ENCODE measurements around the gene SETDB2. TPM values are rescaled to one million over a fixed set of nuclear protein-coding genes. Genes with fewer than 3 reads are reported as not detected.
"Not testable (repeated sequence)": the region's sequence is repeated elsewhere in the genome, so short reads cannot be mapped to it uniquely, and the experiment has no call there.

Gene SETDB2
- total RNA-seq, 1 donor from 2014 or later: 25.1 TPM

DNA sequence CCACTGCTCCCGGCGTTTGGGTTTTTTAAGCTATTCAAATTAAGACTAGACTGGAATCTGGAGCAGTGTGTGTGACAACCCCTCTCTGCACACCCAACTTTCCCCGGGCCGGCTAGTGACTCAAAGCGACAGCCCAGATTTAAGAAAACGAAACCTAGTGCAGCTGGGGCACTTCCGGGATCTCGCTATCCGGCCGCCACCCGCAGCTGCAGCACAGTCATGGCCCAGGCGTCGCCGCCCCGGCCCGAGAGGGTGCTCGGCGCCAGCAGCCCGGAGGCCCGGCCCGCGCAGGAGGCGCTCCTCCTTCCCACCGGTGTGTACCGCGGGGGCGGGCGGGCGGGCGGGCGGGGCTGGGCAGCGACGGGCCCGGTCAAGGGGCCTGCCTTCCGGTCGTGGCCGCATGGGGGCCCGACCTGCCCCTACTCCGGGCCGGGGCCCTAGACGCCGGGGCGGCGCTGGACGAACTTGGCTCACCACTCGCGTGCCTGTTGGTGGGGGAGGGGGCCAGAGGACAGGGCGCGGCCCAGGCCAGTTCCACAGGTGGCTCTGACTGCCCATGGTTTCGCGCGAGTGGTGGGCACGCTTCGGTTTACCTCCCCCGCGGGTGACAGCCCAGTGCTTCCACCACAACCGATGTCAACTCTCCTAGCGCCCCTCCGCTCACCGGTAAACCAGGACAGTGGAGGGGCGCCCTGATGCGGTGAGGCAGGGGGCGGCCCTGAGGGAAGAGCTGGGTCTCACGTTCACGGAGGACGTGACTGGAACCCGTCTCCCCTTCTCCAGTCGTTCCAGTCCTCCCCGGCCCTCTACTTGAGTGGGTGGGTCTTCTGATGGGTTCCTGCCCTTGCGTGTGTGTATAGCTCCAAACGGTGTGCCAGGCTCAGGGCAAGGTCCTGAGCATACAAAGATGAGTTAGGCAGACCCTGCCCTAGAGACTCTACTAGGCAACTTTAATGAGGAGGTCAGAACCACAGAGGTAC lies 52.0 kb downstream of the SETDB2 start, which contains the start of gene PHF11:
TSS of gene PHF11 (plus strand) at position 171 of the 980 bp plus-strand sequence. CDS start at position 220, 49 bp downstream.
- Mint-ChIP-seq H3K4me3 (peak within 1 kb of the TSS; percentile 98), H3K4me1 (peaks cover 44% of the 10 kb centered on the region), H3K36me3 (ENCODE audit: low read depth) (peaks cover 52% of the 10 kb centered on the region), H3K9me3 (no peaks in the 10 kb centered on the region), H3K27me3 (no peaks in the 10 kb centered on the region), H3K27ac (peak within 1 kb of the TSS; percentile 100)
- ChIA-PET CTCF (interaction anchor here (0.7 to 0.9 kb wide), 3 partner anchors 27 to 112 kb away, joined by 3 to 4 read pairs (median 3); partner anchors contain the start of gene RCBTB1), POLR2A (interaction anchor here (0.7 to 2.9 kb wide), 29 partner anchors 10 to 520 kb away, joined by 3 to 85 read pairs (median 5); partner anchors contain the start of genes ARL11, CAB39L, EBPL and FNDC3A)
- peak; percentile 82 for ATAC-seq (ENCODE audit: low read depth)
- intact Hi-C loops (cut with micrococcal nuclease): loop anchor here (1.0 to 2.0 kb wide), 8 partner anchors 15 to 441 kb away; partner anchors contain the start of genes CAB39L, KPNA3, RCBTB1 and SETDB2
- TF ChIP-seq CTCF (IDR thresholded peaks at IDR 0.05): no peak
- peak; percentile 78 for DNase-seq

- peaks cover 53% of the 10 kb centered on the region for H3K36me3 Mint-ChIP-seq (ENCODE audit: low read depth)
- CTCF ChIA-PET: interaction anchor here (0.9 kb wide), 1 partner anchor 27 kb away, joined by 3 read pairs; no protein-coding TSS in a partner anchor
- H3K27ac Mint-ChIP-seq: peak overlapping the region; percentile 97
- not testable (repeated sequence) for H3K9me3 Mint-ChIP-seq; H3K27me3 Mint-ChIP-seq; ATAC-seq (ENCODE audit: low read depth); DNase-seq
- peak overlapping the region; percentile 88 for H3K4me3 Mint-ChIP-seq
- intact Hi-C loops (cut with micrococcal nuclease): loop anchor here (1.0 to 2.0 kb wide), 4 partner anchors 14 to 440 kb away; partner anchors contain the start of genes KPNA3 and SPRYD7
- H3K4me1 Mint-ChIP-seq: peaks cover 44% of the 10 kb centered on the region
- POLR2A ChIA-PET: interaction anchor here (0.9 to 2.9 kb wide), 15 partner anchors 9 to 521 kb away, joined by 3 to 85 read pairs (median 6); partner anchors contain the start of genes ARL11, CAB39L, FNDC3A and RCBTB1
These were observed 52.8 kb downstream of the SETDB2 start for GRCh38 chr13:49496837-49497236.

DNA sequence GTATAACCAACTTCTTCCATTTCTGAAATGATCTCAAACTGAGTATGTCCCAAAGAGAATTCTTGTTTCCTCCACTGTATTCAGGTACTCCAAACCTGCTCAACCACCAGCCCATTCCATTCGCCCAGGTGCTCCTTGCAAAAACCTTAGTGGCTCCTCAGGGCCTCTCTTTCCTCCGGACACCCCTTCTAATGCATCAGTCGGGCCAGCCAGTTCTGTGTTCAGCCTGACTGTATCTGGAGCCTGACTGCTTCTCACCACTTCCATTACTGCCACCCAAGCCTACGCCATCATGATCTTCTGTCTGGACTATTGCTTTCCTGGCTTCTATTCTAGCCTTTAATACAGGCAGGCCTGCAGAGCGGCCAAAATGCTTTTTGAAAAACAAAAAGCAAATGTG lies 53.2 kb downstream of the SETDB2 start:
- ATAC-seq (ENCODE audit: low read depth) (no peak), DNase-seq (no peak)
- Mint-ChIP-seq H3K27ac (peak overlapping the region; percentile 97), H3K27me3 (no peaks in the 10 kb centered on the region), H3K4me1 (peaks cover 44% of the 10 kb centered on the region), H3K4me3 (peak overlapping the region; percentile 88), H3K36me3 (ENCODE audit: low read depth) (peaks cover 50% of the 10 kb centered on the region), H3K9me3 (no peaks in the 10 kb centered on the region)
- intact Hi-C loops (cut with micrococcal nuclease): loop anchor here (2.0 kb wide), 3 partner anchors 14 to 440 kb away; partner anchors contain the start of genes KPNA3 and SPRYD7
- TF ChIP-seq CTCF (IDR thresholded peaks at IDR 0.05): no peak
- POLR2A ChIA-PET: interaction anchor here (0.6 to 2.9 kb wide), 8 partner anchors 9 to 630 kb away, joined by 3 to 85 read pairs (median 9); partner anchors contain the start of genes ARL11, CAB39L, RCBTB1 and SETDB2
- CTCF ChIA-PET: interaction anchor here (0.9 kb wide), 1 partner anchor 26 kb away, joined by 3 read pairs; no protein-coding TSS in a partner anchor

DNA sequence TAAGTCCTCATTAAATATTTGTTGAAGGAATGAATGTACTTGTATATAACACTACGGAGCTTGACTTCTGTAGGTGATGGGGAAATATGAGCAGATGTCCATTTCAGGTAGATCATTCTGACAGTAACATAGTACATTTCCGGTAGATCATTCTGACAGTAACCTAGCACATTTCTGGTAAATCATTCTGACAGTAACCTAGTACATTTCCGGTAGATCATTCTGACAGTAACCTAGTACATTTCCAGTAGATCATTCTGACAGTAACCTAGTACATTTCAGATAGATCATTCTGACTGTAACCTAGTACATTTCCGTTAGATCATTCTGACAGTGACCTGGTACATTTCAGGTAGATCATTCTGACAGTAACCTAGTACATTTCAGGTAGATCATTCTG lies 54.1 kb downstream of the SETDB2 start:
- Mint-ChIP-seq H3K4me3 (no peak overlapping the region), H3K27ac (peak overlapping the region; percentile 1), H3K27me3 (no peaks in the 10 kb centered on the region), H3K36me3 (ENCODE audit: low read depth) (peaks cover 54% of the 10 kb centered on the region), H3K4me1 (peaks cover 46% of the 10 kb centered on the region), H3K9me3 (no peaks in the 10 kb centered on the region)
- ChIA-PET CTCF (no interaction called here), POLR2A (no interaction called here)
- intact Hi-C loops (cut with micrococcal nuclease): no loop called here
- no peak for DNase-seq
- TF ChIP-seq CTCF (IDR thresholded peaks at IDR 0.05): no peak
- ATAC-seq (ENCODE audit: low read depth): no peak

DNA sequence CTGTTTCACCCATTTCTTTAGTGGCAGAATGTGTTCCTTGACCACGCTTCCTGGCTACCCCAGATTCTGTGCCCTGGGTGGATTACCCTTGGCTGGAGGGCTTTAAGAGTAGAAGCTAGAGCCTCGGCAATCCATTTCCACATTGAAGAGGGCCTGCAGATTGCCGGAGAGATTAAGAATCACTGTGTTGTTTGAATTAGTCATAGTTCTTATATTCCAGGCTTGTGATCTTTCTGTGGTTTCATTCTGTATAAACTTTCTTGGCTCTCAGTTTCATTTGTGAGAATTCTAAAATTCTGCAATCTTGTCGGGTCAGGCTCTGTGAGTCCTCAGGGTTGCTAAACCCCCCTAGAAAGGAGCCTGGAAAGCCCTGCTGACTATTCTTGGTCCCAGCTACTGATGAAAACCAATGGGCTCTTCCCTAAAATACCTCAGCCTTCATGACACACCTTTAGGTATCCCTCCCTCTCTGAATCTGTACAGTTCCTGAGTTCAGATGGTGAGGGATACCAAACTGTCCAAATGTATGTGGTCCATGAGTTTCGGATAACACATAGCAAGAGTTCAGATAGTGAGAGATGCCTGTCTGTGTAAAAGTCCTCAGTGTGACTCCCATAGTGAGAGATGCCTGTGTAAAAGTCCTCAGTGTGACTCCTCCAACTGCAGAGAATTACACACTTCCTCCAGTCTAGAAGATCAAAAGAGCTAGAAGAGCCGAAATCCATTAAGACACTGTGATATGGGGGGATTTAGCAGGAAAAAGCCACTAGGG lies 56.0 kb downstream of the SETDB2 start:
- DNase-seq (no peak), ATAC-seq (ENCODE audit: low read depth) (no peak)
- Mint-ChIP-seq H3K27me3 (no peaks in the 10 kb centered on the region), H3K36me3 (ENCODE audit: low read depth) (peaks cover 59% of the 10 kb centered on the region), H3K4me3 (no peak overlapping the region), H3K4me1 (peaks cover 42% of the 10 kb centered on the region), H3K27ac (peak overlapping the region; percentile 37), H3K9me3 (no peaks in the 10 kb centered on the region)
- POLR2A ChIA-PET: interaction anchor here (0.5 to 1.0 kb wide), 3 partner anchors 40 to 1558 kb away, joined by 4 to 15 read pairs (median 4); no protein-coding TSS in a partner anchor
- intact Hi-C loops (cut with micrococcal nuclease): no loop called here
- no peak for TF ChIP-seq CTCF (IDR thresholded peaks at IDR 0.05)
- CTCF ChIA-PET: no interaction called here

Data from activated B cell treated with CpG ODN at 0.5 μM for 24 hours (primary cell).